ENCODE results near the gene N4BP2L2.

- TF ChIP-seq CTCF (conservative IDR thresholded peaks at IDR 0.05; ENCODE audit: low read length) (no peak), EZH2phosphoT487 (IDR thresholded peaks at IDR 0.05; ENCODE audit: borderline replicate concordance, low read depth, low read length) (no peak)
Measured at GRCh38 chr13:32430018-32430747, 108.4 kb downstream of the N4BP2L2 start.

All from OCI-LY7 (cell line).